Measurements from ENCODE around the gene FXYD5.
"Not testable (repeated sequence)": the region's sequence is repeated elsewhere in the genome, so short reads cannot be mapped to it uniquely, and the experiment has no call there.

FXYD5 gene

DNA sequence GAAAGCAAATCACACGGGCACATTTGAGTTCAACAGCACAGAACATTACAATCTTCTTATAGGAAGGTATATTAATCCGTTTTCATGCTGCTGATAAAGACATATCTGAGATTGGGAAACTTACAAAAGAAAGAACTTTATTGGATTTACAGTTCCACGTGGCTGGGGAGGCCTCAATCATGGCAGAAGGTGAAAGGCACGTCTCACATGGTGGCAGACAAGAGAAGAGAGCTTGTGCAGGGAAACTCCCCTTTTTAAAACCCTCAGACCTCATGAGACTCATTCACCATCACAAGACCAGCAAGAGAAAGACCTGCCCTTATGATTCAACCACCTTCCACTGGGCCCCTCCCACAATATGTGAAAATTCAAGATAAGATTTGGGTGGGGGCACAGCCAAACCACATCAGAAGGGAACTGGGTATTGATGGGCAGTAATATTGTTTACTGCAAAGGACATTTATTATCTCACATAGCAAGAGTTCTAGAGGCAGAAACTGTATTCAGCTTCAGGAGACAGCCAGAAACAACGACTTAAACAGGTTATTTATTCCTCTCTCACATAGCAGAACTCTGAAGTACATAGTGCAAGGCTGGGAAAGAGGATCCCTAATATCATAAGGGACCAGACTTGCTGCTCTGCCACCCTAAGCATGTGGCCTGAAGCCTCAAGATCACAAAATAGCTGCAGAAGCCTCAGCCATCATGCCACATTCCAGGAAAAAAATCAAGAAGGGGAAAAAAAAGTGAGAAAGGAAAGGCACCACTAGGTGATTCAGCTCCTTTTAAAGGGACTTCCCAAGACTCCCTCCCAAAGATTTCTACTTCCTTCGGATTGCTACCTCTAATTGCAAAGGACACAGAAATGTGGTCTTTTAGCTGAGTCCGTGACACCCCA is 23.1 kb downstream of the FXYD5 start:
- DNase-seq (ENCODE audit: low read depth in 2 of 2), result no peak

DNA sequence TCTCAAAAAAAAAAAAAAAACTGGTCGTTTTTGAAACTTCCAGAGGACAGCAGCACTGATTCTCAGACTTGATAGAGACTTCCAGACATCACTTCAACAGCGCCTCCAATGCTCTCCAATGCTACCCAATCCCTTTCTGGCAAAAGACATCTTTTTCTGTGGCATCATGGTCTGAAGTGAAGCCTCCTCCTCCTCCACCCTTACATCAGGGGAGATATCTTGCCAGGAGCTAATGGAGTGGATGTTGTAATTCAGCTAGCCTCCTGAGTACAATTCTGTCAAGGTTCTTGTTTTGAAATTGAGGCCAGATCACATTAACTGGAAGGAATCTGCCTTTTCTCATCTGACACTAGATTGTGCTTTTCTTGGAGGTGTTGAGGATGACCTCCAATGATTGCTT is 24.2 kb downstream of the FXYD5 start:
- DNase-seq (ENCODE audit: low read depth in 2 of 2), result no peak

DNA sequence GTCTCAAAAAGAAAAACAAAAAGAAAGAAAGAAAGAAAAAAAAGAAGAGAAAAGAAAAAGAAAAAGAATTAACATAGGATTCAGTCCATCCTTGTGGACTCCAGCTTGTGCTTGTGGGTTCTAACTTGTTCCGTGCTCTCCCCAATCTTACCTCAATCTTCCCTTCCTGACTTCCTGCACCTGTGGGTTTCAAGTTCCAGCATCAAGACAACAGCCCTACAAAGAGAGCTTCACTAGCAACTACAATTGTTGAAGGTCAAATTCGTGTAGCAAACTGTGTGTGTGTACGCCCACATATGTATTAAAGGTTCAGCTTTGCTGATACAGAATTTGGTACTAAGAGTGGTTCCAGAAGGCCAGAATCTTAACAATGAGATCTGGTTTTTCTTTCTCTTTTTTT is 25.3 kb downstream of the FXYD5 start:
- no peak for DNase-seq (ENCODE audit: low read depth in 2 of 2)

DNA sequence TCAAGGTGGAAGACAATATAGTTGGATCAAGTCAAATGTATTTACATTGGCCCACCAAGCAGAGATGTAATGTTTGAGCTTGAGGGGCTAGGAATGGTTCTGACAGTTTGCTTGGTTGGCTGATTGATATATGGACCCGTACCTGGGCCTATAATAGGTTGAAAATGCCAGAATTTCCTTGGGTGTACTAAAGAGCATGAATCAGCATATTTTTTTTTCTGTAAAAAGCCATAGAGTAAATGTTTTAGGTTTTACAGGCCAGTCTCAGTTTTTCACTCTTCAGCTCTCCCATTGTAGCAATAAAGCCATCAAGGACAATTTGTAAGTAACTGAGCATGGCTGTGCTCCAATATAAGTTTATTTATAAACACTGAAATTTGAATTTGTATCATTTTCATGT is 26.9 kb downstream of the FXYD5 start:
- no peak for DNase-seq (ENCODE audit: low read depth in 2 of 2)

DNA sequence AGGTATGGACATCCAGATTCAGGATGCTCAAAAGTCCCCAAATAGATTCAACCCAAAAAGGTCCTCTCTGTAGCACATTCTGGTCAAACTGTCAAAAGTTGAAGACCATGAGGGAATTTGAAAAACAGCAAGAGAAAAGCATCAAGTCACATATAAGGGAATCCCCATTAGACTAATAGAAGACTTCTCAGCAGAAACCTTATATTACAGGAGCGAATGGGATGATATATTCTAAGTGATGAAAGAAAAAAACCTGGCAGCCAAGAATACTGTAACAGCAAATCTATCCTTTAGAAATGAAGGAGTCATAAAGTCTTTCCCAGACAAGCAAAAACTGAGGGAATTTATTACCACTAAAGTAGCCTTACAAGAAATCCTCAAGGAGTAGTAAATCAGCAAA is 29.7 kb downstream of the FXYD5 start:
- DNase-seq (ENCODE audit: low read depth in 2 of 2), result no peak

DNA sequence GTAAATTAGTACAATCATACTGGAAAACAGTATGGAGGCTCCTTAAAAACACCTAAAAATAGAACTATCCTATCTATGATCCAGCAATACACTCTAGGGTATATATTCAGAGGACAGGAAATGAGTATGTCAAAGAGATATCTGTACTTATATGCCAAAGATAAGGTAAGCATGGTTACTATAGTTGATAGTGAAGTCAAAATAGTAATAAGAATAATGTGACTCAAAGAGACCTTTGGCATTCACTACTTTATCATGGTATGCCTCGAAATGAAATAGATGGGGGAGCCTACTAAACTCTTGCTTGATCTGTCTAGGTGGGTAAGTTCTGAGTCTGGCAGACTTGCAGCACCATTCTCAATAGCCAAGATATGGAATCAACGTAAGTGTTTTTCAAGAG is 30.3 kb downstream of the FXYD5 start:
- no peak for DNase-seq (ENCODE audit: low read depth in 2 of 2)

DNA sequence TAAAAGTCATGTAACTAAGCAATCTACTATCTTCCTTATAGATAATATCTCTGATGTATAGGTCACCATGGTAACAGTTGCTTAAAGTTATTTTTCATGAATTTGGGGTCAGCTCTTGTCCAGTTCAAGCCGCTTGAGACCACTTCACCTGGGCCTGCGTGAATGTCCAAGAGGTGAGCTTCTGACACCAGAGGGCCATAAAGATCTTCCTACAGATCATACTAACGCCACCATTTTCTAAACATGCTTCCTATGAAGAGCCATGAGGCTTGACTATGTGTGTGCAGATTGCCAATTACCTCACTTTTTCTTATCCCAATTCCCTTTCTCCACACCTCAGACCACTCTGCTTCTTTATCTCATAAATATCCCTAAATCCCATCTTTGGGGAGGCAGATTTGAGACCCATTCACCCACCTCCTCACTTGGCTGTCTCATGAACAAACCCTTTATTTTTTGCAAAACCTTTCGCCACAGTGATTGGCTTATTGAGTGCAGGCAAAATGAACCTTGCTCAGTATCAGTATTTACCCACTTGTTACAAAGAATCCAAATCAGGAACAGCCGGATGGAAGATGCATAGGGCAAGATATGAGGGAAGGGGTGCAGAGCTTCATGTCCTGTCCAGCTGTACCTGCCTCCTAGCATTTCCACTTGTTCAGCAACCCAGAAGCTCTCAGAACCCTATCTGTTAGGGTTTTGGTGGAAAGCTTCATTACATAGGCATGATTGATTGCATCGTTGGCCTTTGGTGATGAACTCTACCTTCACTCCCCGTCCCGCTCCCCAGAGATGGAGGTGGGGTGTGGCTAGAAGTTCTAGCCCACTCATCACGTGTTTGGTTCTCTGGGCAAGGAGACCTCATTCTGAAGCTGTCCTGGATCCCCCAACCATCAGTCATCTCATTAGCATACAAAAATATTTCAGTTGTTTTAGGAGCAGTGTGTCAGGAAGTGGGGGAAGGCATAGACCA is 39.8 kb downstream of the FXYD5 start:
- no peak for DNase-seq (ENCODE audit: low read depth in 2 of 2)

DNA sequence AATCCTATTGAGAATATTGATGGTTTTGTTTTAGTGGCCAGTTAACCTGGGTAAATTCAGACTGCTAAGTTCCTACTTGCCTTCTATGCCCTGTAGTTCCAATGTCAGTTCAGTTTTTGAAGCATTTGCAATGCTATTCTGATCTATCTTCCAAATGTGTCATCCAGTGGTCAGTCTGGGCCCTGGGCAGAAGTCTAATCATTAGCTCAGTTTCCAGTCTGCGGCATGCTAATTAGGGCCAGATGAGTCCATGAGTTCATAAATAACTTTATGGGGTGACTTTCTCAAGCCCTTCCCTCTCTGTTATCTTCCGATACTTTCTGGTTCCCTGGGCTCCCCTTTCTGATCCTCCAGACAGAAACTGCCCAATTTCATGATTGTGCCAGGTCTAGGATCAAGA is 41.3 kb downstream of the FXYD5 start:
- DNase-seq (ENCODE audit: low read depth in 2 of 2), result no peak

DNA sequence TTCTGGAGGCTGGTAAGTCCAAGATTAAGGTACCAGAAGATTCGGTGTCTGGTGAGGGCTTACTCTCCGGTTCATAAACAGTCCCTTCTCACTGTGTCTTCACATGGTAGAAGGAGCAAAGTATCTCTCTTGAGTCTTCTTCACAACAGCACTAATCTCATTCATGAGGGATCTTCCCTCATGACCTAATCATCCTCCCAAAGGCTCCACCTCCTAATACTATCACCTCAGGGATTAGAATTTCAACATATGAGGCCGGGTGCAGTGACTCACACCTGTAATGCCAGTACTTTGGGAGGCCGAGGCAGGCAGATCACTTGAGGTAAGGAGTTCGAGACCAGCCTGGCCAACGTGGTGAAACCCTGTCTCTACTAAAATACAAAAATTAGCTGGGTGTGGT is 42.3 kb downstream of the FXYD5 start:
- DNase-seq (ENCODE audit: low read depth in 2 of 2), result not testable (repeated sequence)

DNA sequence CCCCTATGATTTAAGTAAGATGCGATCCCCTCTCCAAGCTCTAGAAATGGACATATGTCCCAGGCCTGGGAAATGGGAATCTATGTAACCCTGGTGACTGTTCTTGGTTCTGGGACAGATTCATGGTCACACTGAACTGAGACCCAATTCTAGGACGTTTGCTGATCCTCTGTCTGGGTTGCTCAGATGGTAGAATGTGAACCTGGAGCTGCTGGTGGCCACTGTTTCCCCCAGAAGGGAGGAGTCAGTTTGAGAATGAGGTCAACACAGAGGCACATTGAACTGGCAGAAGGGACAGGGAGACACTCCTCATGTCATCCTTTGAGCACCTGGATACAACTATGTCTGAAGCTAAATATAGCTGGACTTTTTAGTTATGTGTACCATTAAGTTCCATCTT is 44.9 kb downstream of the FXYD5 start:
- no peak for DNase-seq (ENCODE audit: low read depth in 2 of 2)

DNA sequence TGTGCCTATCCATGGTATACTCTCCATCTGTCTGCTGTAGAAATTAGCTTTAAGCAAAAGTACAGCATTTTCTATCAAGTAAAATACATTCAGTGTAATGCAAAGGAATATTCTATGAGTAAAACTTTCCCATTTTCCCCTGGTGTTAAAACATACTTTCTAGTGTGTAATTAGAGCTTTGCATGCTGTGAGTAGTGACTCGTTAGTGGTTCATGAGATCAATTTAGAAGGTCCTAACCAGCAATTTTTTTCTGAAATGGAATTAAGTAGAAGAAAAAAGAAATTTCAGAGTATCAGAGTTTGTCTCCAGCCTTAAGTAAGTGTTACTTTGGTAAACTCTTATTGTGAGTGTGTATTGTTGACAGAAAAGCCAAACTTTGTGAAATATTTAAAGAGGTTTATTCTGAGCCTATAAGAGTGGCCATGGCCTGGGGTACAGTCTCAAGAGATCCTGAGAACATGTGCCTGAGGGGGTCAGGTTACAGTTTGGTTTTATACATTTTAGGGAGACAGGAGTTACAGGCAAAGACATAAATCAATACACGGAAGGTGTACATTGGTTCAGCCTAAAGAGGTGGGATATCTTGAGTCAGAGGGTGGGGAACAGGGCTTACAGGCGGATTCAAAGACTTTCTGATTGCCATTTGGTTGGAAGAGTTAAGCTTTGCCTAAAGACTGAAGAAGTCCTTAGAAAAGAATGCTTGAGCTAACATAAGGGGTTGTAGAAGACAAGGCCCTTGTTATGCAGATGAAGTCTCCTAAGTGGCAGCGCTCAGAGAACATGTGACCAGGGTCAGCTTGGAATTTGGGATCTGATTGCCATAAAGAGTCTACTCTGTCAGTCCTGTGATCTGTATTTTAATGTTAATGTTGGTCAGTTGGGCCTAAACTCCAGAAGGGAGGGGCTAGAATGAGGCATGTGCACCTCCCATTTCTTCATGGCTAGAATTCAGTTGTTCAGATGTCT is 48.5 kb downstream of the FXYD5 start:
- no peak for DNase-seq (ENCODE audit: low read depth in 2 of 2)

DNA sequence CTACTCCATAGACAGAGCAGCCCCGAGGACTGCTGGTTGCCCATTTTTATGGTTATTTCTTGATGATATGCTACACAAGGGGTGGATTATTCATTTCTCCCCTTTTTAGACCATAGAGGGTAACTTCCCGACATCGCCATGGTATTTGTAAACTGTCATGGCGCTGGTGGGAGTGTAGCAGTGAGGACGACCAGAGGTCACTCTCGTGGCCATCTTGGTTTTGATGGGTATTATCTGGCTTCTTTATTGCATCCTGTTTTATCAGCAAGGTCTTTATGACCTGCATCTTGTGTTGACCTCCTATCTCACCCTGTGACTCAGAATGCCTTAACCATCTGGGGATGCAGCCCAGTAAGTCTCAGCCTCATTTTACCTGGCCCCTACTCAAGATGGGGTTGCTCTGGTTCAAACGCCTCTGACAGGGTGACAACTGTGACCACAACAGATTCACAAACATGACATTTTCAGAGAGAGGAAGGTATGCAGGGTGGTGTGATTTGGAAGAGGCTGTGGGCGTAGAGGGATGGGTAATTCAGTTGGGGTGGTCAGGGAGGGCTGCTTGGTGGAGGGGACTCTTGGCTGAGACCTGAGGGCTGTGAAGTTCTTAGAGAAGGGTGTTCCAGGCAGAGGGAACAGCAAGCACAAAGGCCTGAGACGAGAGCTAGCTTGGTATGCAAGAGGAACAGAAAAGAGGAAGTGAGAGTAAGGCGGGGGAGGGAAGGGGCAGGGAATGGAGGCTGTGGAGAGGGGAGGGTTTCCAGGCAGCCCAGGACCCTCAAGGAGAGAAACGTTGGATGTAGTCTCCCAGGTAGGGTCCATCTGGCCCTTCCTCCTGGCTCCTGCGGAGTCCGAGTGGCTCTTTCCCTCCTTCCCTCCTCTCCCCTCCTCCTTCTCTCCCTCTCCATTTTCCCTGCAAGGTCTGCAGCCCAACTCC is 50.5 kb downstream of the FXYD5 start:
- no peak for DNase-seq (ENCODE audit: low read depth in 2 of 2)

DNA sequence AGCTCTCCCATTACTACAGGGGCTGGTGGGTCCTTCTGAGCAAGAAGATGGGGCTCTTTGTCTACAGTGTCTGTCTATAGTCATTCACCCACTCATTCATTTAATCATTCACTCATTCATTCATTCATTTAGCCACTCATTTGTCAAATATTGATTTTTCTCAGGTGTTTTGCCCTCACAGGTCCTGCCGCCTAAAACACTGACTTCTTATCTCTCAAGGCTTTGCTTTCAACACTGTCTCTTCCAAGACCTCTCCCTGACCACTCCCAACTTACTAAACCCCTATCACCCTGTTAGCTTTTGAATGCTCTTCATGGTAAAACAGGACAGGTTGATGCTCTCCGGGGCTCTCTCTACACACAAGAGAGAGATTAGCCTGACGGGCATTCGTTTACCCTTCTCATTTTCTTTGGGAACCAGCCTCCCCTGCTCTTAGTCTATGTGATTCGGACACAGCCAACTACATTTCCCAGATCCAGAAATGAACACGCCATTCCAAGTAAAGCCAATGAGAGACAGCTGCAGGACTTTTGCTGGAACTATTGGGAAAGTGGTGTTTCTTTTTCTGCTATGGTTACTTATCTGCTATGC is 51.3 kb downstream of the FXYD5 start:
- DNase-seq (ENCODE audit: low read depth in 2 of 2), result no peak

DNA sequence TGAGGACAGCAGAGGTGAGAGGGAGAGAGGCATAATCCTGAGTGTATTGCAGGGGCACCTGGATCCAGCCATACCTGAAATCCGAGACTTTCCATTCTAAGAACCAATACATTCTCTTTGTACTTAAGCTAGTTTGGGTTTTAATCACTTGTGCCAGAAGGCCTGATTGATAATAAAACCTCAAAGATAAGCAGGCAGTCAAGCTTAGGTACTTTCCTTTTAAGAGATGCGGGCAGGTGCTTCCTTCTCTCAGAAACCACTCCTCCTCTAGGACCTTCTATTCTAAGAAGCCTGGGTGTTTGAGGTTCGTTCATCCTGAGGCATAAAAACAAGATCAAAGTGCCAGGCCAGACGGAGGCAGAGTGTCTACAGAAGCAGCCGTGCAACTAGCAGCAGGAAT is 51.8 kb downstream of the FXYD5 start:
- DNase-seq (ENCODE audit: low read depth in 2 of 2), result no peak

DNA sequence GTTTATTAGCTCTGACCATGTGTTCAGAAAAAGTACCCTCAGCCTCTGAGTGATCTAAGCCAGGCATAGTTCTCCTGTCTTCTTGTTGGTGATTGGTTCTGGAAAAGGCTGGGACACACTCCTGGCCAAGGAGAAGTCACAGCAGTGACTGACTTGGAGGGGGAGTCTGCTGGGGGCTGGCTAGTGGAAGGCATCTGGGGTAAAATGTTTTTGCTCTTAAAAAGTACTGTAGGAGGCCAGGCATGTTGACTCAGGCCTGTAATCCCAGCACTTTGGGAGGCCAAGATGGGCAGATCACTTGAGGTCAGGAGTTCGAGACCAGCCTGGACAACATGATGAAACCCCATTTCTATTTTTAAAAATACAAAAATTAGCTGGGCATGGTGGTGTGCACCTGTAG is 52.3 kb downstream of the FXYD5 start:
- DNase-seq (ENCODE audit: low read depth in 2 of 2), result no peak

DNA sequence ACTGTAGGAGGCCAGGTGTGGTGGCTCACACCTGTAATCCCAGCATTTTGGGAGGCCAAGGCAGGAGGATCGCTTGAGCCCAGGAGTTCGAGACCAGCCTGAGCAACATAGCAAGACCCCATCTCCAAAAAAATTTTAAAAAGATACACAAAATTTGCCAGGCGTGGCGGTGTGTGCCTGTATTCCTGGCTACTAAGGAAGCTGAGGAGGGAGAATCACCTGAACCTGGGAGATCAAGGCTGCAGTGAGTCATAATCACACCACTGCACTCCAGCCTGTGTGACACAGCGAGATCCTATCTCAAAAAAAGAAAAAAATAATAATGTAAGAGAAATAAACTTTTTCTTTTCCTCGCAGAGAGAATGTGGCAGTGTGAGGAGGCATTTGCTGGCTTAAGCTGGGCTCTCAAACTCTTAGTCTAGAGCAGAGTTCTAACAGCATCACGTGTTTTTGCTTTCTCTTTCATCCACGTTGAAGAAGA is 52.9 kb downstream of the FXYD5 start:
- no peak for DNase-seq (ENCODE audit: low read depth in 2 of 2)

DNA sequence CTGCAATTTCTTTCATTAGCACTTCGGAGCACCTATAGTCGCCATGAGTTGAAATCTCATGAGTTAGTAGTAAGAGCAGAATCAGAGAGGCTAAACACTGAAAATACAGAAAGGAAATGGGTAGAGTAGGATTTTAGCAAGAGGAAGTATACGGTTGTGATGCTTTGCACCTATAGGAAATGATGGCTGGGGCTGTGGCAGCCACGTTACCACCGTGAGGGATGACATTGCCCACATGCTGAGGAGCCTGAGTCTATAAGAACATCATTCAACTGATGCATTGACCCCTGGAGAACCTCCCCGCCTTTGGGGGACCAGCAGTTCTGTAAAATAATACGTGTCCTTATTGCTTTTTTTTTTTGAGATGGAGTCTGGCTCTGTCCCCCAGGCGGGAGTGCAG is 53.6 kb downstream of the FXYD5 start:
- DNase-seq (ENCODE audit: low read depth in 2 of 2), result no peak

DNA sequence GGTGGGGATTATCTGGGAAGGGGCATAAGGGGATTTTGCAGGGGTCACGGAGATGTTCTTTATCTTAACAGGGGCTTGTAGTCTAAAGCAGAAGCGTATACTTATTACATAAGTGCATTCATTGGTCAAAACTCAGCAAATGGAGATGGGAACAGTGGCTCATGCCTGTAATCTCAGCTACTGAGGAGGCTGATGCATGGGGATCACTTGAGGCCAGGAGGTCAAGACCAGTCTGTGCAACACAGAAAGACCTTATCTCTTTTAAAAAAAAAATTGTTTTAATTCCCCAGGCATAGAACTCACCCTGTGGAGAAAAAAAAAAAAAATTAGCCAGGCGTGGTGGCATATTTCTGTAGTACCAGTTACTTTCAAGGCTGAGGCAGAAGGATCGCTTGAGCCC is 55.1 kb downstream of the FXYD5 start:
- DNase-seq (ENCODE audit: low read depth in 2 of 2), result no peak

DNA sequence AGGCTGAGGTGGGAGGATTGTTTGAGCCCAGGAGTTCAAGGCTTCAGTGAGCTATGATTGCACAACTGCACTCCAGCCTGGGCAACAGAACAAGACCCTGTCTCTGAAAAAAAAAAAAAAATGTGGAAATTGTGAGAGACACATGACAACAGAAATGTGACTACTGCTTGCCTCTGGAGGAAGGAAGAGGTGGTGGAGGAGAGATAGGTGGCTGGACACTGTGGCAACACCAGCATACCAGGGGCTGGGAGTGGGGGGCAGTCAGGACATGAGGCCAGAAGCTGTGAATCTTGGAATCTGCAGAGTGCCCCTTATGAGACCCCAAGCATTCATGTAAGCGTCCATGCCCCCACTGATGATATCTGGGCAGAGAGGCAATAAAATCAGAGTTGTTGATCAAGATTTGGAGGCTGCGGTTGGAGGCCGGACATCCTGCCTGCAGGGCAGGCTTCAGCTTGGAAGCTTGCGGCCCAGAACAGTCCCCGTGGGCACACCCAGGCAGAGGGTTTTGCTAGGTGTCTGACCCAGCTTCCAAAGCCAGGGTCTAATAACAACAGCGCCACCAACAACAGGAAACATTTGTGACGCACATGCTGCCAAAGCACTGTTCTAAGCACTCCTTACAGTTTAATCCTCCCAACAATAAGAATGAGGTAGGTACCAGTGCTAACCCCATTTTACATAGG is 57.2 kb downstream of the FXYD5 start:
- peak in 1 of 2 donors; percentile 38 for DNase-seq (ENCODE audit: low read depth in 2 of 2)

Measured in stimulated activated CD8-positive, alpha-beta memory T cell treated with anti-CD3 and anti-CD28 coated beads, Interleukin-2, amount 100 ng/mL, for 48 hours (primary cell).